ENCODE measurements around the gene ARHGAP42.
"Not testable (repeated sequence)": the region's sequence is repeated elsewhere in the genome, so short reads cannot be mapped to it uniquely, and the experiment has no call there.

Gene ARHGAP42

GRCh38 chr11:100872951-100873740 is 186.1 kb downstream of the ARHGAP42 start:
- no peak for DNase-seq (ENCODE audit: low read depth)

DNA sequence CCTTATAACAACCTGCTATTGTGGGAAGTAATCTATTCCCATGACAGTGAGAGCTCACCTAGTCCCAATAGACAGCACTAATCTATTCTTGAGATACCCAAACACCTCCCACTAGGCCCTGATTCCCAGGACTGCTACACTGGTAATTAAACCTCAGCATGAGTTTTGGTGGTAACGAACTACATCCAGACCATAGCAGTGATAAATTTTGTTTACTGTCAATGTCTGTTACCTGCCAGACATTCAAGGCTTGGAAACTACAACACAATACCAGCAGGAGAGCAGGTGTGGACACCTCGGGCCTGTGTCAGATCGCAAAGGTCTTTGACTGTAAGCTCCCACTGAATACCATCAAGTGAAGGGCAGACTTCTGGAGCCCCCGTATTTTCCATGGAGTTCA is 187.1 kb downstream of the ARHGAP42 start:
- no peak for DNase-seq (ENCODE audit: low read depth)

- DNase-seq (ENCODE audit: low read depth), result no peak
Measured at GRCh38 chr11:100875521-100875869, 188.4 kb downstream of the ARHGAP42 start.

DNA sequence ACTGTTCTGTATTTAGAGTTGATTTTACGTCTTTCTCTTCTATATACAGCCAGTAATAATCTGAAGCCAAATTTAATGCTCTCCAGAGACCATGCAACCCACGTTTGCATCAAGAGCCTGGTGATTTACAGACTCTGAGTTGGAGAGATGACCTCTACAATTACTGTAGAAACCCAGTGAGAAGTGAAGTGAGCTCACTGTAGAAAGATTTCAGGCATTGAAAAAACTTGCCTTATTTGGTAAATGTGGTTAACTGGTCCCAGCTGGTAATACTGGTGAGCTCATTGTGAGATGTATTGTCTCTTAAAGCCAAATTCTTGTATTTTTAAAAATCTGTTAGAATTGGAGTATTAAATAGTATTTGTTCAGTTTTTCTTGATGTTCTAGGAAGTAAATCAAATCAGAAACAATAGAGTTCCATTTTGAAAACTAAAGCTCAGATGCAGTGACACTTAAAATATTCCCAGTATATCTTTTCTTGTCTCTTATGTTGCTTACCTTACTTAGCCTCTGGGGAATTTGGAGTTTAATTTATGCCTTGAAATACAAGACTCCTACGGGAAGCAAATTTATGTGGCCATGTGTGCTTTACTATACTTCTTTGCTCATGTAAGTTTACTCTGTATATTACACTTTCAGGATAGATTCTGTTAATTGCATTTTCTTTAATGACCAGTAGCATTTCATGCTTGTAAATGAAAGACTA is 189.9 kb downstream of the ARHGAP42 start:
- DNase-seq (ENCODE audit: low read depth), result no peak

- no peak for DNase-seq (ENCODE audit: low read depth)
Measured at GRCh38 chr11:100878474-100878873, 191.4 kb downstream of the ARHGAP42 start.

DNA sequence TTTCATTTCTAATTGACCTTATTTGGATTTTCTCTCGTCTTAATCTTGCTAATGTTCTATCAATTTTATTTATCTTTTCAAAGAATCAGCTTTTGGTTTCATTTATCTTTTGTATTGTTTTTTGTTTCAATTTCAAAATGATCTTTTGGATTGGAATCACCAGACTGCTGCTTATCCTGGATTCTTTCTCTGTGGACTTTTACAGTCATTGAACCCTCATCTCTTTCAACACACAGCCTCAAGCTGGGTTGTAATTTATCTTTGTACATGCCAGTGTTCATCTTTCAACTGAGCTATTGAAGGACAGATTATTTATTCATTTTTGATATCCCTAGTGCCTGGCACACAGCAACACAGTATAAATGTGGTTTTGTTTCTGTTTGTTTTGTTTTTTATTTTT is 195.9 kb downstream of the ARHGAP42 start:
- no peak for DNase-seq (ENCODE audit: low read depth)

- no peak for DNase-seq (ENCODE audit: low read depth)
Measured at GRCh38 chr11:100883830-100884229, 196.7 kb downstream of the ARHGAP42 start.

GRCh38 chr11:100887659-100888058 is 200.6 kb downstream of the ARHGAP42 start:
- DNase-seq (ENCODE audit: low read depth), result no peak

GRCh38 chr11:100888836-100889235 is 201.7 kb downstream of the ARHGAP42 start:
- no peak for DNase-seq (ENCODE audit: low read depth)

GRCh38 chr11:100889758-100890157 is 202.7 kb downstream of the ARHGAP42 start:
- no peak for DNase-seq (ENCODE audit: low read depth)

GRCh38 chr11:100890789-100891188 is 203.7 kb downstream of the ARHGAP42 start:
- no peak for DNase-seq (ENCODE audit: low read depth)

DNA sequence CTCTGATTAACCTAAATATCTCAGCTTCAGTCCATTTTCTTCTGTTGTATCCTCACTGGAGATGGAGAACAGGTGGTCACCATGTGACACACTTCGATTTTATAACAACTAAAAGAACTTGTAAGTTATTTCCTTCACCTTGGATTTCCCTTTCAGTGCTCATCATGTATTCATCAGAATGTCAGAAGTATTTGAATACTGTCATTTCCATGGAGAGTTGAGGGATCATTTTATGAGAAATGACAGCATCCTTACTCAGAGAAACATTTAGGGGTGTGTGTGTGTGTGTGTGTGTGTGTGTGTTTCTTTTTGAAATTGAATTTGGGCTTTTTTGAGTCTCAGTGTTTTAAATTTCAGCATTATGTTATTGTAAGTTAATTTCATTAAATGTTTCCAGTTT is 205.8 kb downstream of the ARHGAP42 start:
- no peak for DNase-seq (ENCODE audit: low read depth)

- no peak for DNase-seq (ENCODE audit: low read depth)
Measured at GRCh38 chr11:100895449-100895848, 208.4 kb downstream of the ARHGAP42 start.

DNA sequence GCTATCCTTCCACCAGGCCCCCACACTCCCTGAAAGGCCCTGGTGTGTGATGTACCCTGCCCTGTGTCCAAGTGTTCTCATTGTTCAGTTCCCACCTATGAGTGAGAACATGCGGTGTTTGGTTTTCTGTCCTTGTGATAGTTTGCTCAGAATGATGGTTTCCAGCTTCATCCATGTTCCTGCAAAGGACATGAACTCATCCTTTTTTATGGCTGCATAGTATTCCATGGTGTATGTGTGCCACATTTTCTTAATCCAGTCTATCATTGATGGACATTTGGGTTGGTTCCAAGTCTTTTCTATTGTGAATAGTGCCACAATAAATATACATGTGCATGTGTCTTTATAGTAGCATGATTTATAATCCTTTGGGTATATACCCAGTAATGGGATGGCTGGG is 208.9 kb downstream of the ARHGAP42 start:
- not testable (repeated sequence) for DNase-seq (ENCODE audit: low read depth)

DNA sequence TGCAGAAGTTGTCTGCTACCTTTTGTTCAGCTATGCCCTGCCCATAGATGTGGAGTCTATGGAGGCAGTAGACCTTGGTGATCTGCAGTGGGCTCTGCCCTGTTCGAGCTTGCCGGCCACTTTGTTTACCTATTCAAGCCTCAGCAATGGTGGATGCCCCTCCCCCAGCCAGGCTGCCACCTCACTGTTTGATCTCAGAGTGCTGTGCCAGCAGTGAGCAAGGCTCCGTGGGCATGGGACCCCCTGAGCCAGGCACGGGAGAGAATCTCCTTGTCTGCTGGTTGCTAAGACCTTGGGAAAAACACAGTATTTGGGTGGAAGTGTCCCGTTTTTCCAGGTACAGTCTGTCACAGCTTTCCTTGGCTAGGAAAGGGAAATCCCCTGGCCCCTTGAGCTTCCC is 214.4 kb downstream of the ARHGAP42 start:
- not testable (repeated sequence) for DNase-seq (ENCODE audit: low read depth)

DNA sequence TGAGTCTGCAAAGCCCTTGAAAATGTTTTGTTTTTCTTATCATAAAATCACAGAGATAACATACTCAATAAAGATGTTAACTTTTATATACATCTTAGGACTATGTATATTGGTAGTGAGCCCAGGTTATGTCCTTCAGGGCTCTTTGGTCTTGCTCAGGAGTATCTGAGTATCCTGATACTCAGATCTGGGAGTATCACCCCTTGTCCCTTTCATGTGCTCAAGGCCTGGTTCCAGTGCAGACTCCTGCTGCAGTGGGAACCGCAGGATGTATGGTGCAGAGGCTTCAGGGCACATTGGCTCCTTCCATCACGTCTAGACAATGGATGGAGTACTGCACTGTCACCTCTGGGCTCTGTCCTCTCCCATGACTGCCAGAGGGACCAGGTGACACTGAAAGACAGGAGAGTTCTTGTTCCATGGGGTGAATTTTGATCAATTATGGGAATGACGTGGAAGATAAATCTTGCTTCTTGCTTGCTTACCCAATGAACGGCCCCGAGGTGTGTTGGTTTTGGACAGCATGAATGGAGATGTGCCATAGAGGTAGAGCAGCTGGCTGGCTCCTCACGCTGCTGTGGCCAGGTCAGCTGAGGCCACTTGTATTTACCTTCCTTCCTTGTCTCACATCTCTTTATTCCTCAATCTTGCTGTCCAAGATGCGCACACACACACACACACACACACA is 215.5 kb downstream of the ARHGAP42 start:
- DNase-seq (ENCODE audit: low read depth), result no peak

- no peak for DNase-seq (ENCODE audit: low read depth)
Measured at GRCh38 chr11:100903284-100903683, 216.2 kb downstream of the ARHGAP42 start.

DNA sequence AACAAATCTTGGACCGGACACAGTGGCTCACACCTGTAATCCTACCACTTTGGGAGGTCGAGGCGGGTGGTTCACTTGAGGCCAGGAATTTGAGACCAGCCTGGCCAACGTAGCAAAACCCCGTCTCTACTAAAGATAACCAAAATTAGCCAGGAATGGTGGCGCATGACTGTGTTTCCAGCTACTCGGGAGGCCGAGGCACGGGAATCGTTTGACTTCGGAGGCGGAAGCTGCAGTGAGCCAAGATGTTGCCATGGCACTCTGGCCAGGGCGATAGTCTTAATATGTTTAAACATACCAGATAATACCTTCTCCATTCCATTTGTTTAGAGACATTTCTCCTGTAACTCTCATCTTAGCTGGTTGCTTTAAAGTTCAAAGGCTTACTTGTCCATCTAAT is 218.6 kb downstream of the ARHGAP42 start:
- DNase-seq (ENCODE audit: low read depth), result no peak

DNA sequence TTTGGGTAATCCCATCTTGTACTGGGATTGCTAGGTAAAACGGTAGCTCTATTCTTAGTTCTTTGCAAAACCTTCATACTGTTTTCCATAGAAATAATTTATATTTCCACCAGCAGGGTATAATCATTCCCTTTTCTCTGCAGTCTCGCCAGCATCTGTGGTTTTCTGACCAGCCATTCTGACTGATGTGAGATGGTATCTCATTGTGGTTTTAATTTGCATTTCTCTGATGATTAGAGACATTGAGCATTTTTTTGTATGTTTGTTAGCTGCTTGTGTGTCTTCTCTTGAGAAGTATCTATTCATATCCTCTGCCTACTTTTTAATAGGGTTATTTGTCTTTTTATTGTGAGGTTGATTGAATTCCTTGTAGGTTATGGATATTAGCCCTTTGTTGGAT is 221.7 kb downstream of the ARHGAP42 start:
- no peak for DNase-seq (ENCODE audit: low read depth)

GRCh38 chr11:100910808-100911207 is 223.7 kb downstream of the ARHGAP42 start:
- no peak for DNase-seq (ENCODE audit: low read depth)

GRCh38 chr11:100914415-100915110 is 227.5 kb downstream of the ARHGAP42 start:
- DNase-seq (ENCODE audit: low read depth), result no peak
